Measurements from ENCODE around the gene KCNMB4. TPM values are rescaled to one million over a fixed set of nuclear protein-coding genes. Genes with fewer than 3 reads are reported as not detected.

Gene KCNMB4
- total RNA-seq, 3 donors from 2014 or later (not counting 1 experiment from before 2014, with no cell fraction given) = 0.43 TPM; not detected in 2

GRCh38 chr12:70482764-70483163, 116.7 kb downstream of the KCNMB4 start:
- no peak overlapping the region for H3K4me3 Mint-ChIP-seq
- WGBS (ENCODE audit: insufficient coverage) = 38% methylated on average over 1 of the region's 1 CpG

More at GRCh38 chr12:70482764-70483163, 116.7 kb downstream of the KCNMB4 start:
- Histone ChIP-seq H3K4me3 (ENCODE audit: low read length) (no peak overlapping the region), H3K27me3 (ENCODE audit: control insufficient read depth, insufficient read depth, low read length) (no peaks in the 10 kb centered on the region), H3K36me3 (ENCODE audit: control insufficient read depth, insufficient read depth, low read length) (no peaks in the 10 kb centered on the region), H3K4me1 (ENCODE audit: control insufficient read depth, insufficient read depth, low read length) (no peaks in the 10 kb centered on the region), H3K27ac (ENCODE audit: low read length) (no peak overlapping the region), H3K9me3 (ENCODE audit: control insufficient read depth, insufficient read depth, low read length) (no peaks in the 10 kb centered on the region)
- no peak for ATAC-seq
- Mint-ChIP-seq H3K4me1 (no peaks in the 10 kb centered on the region), H3K9me3 (no peaks in the 10 kb centered on the region), H3K27me3 (ENCODE audit: low read depth in 2 of 2) (peaks cover 12 to 33% of the 10 kb centered on the region in 2 donors), H3K27ac (no peak overlapping the region), H3K36me3 (no peaks in the 10 kb centered on the region)
- no peak for TF ChIP-seq CTCF (IDR thresholded peaks at IDR 0.05)
- intact Hi-C loops (cut with micrococcal nuclease) = no loop called here
- no peak for DNase-seq

Other genes starting within 250 kb of the KCNMB4 start
- 100 to 1,000 TPM; 160 to 178 (median 173) TPM for gene CNOT2, start 122.9 kb upstream of the KCNMB4 start, total RNA-seq